ENCODE results near the gene MTG2. TPM values are rescaled to one million over a fixed set of nuclear protein-coding genes. Genes with fewer than 3 reads are reported as not detected.

MTG2 gene
- total RNA-seq, 1 experiment from 2014 or later: 33.9 TPM

DNA sequence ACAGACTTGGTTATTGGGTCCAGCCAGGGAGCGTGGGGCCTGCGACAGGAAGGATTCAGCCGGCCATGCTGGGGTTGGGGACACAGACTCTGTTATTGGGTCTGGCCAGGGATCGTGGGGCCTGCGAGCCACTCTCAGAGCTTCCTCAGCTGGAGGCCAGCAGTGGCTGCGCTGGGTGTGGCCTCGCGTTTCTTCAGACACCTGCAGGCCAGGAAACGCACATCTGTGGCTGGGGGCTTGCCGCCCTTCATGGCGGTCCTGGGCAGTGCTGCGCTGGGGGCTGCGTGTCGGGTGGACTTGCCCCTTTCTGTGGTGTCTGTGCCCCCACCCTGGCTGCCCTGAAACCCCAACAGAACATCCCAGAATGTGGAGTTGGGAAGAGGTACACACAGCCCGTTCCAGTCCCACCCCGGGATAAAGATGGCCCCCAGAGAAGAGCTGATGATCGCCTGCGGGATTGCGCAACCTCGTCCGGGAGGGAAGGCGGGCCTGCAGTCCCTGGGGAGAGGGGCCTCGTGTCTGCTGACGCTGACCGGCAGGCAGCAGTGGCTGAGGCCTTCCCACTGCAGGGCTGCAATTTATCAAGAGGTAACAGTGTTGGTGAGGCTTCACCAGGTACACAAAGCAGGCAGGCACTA, 16.9 kb upstream of the MTG2 start:
- Histone ChIP-seq H2AFZ (ENCODE audit: low read length) (no peak overlapping the region), H4K20me1 (ENCODE audit: low read length) (no peaks in the 10 kb centered on the region), H3K4me3 (ENCODE audit: low read length) (no peak overlapping the region), H3F3A (ENCODE audit: low read length, unreplicated experiment) (no peaks in the 10 kb centered on the region), H3K27me3 (ENCODE audit: low read length) (no peaks in the 10 kb centered on the region), H3K79me2 (ENCODE audit: low read length) (no peaks in the 10 kb centered on the region), H3K27ac (ENCODE audit: low read length) (no peak overlapping the region), H3K9ac (ENCODE audit: low read length) (no peak overlapping the region), H3K4me1 (ENCODE audit: insufficient read depth, low read length) (peaks cover 7% of the 10 kb centered on the region; the same call in 1 of the 2 replicates), H3K4me2 (ENCODE audit: low read length) (no peak overlapping the region), H3K9me2 (replicated peaks; ENCODE audit: low read length) (no peaks in the 10 kb centered on the region), H3K36me3 (ENCODE audit: low read depth, low read length) (peaks cover 29% of the 10 kb centered on the region), H3K9me3 (ENCODE audit: low read length) (no peaks in the 10 kb centered on the region)
- ATAC-seq (no peak), DNase-seq (no peak)
- ChIA-PET POLR2A (ENCODE audit: unreplicated experiment) (no interaction called here), CTCF (no interaction called here)
- intact Hi-C loops (cut with micrococcal nuclease): no loop called here
- no TSS peak for BruUV-seq (replicated peaks)
- no peak for TF ChIP-seq EZH2phosphoT487 (IDR thresholded peaks at IDR 0.05; ENCODE audit: borderline replicate concordance, low read length)
- TF ChIP-seq EZH2 (IDR thresholded peaks at IDR 0.05; ENCODE audit: low read length, unreplicated experiment): no peak
- TF ChIP-seq, protein P1, sequence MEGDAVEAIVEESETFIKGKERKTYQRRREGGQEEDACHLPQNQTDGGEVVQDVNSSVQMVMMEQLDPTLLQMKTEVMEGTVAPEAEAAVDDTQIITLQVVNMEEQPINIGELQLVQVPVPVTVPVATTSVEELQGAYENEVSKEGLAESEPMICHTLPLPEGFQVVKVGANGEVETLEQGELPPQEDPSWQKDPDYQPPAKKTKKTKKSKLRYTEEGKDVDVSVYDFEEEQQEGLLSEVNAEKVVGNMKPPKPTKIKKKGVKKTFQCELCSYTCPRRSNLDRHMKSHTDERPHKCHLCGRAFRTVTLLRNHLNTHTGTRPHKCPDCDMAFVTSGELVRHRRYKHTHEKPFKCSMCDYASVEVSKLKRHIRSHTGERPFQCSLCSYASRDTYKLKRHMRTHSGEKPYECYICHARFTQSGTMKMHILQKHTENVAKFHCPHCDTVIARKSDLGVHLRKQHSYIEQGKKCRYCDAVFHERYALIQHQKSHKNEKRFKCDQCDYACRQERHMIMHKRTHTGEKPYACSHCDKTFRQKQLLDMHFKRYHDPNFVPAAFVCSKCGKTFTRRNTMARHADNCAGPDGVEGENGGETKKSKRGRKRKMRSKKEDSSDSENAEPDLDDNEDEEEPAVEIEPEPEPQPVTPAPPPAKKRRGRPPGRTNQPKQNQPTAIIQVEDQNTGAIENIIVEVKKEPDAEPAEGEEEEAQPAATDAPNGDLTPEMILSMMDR (conservative IDR thresholded peaks at IDR 0.05; ENCODE audit: low read depth, low read length): no peak

DNA sequence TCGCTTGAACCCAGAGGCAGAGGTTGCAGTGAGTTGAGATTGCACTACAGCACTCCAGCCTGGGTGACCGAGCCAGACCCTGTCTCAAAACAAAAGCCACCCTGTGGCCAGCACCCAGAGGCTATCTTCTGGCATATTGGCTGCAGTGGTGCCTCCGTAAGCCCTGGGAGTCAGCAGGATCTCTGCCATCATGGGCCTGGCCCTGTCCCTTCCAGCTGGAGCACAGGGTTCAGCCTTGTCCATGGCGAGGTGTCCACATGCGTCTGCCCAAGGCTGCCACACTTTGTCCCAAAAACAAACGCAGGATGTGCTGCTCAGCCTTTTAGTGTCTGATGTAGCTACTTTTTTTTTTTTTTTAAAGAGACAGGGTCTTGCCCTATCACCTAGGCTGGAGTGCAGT, 15.4 kb upstream of the MTG2 start:
- no peaks in the 10 kb centered on the region for H3F3A ChIP-seq (ENCODE audit: low read length, unreplicated experiment)
- ChIA-PET POLR2A (ENCODE audit: unreplicated experiment) (no interaction called here), CTCF (no interaction called here)
- H3K36me3 ChIP-seq (ENCODE audit: low read depth, low read length): peaks cover 20% of the 10 kb centered on the region
- no peaks in the 10 kb centered on the region for H3K4me1 ChIP-seq (ENCODE audit: insufficient read depth, low read length)
- H3K4me2 ChIP-seq (ENCODE audit: low read length): no peak overlapping the region
- no peak overlapping the region for H3K27ac ChIP-seq (ENCODE audit: low read length)
- no peak overlapping the region for H3K4me3 ChIP-seq (ENCODE audit: low read length)
- no peak overlapping the region for H2AFZ ChIP-seq (ENCODE audit: low read length)
- no peak overlapping the region for H3K9ac ChIP-seq (ENCODE audit: low read length)
- H3K79me2 ChIP-seq (ENCODE audit: low read length): no peaks in the 10 kb centered on the region
- H4K20me1 ChIP-seq (ENCODE audit: low read length): no peaks in the 10 kb centered on the region
- no peaks in the 10 kb centered on the region for H3K9me2 ChIP-seq (replicated peaks; ENCODE audit: low read length)
- DNase-seq (no peak), ATAC-seq (no peak)
- BruUV-seq (replicated peaks): no TSS peak
- H3K9me3 ChIP-seq (ENCODE audit: low read length): no peaks in the 10 kb centered on the region
- intact Hi-C loops (cut with micrococcal nuclease): no loop called here
- no peaks in the 10 kb centered on the region for H3K27me3 ChIP-seq (ENCODE audit: low read length)
- TF ChIP-seq EZH2phosphoT487 (IDR thresholded peaks at IDR 0.05; ENCODE audit: borderline replicate concordance, low read length): no peak

DNA sequence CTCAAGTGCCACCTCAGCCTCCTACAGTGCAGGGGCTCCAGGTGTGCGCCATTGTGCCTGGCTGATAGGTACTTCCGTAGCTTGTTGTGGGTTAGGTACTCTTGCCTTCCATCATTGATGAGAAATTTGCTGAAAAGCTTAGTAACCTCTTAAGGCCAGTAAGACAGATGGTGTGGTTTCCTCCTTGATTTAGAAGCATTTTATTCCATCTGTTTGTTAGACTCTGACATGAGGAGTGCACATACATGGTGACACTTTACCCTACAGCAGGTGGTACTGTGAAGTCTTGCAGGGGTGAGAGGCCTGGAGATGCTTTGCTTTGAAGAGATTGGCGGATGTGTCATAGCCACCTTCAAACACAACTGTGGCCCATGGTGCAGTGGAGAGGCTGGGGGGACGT, 14.8 kb upstream of the MTG2 start:
- no TSS peak for BruUV-seq (replicated peaks)
- ATAC-seq: no peak

More for the DNA sequence above, 14.8 kb upstream of the MTG2 start:
- Histone ChIP-seq H4K20me1 (ENCODE audit: low read length) (no peaks in the 10 kb centered on the region), H3K79me2 (ENCODE audit: low read length) (no peaks in the 10 kb centered on the region), H3F3A (ENCODE audit: low read length, unreplicated experiment) (no peaks in the 10 kb centered on the region), H2AFZ (ENCODE audit: low read length) (no peak overlapping the region), H3K27me3 (ENCODE audit: low read length) (no peaks in the 10 kb centered on the region), H3K9ac (ENCODE audit: low read length) (no peak overlapping the region), H3K27ac (ENCODE audit: low read length) (no peak overlapping the region), H3K36me3 (ENCODE audit: low read depth, low read length) (peaks cover 20% of the 10 kb centered on the region), H3K4me1 (ENCODE audit: insufficient read depth, low read length) (no peaks in the 10 kb centered on the region), H3K4me2 (ENCODE audit: low read length) (no peak overlapping the region), H3K4me3 (ENCODE audit: low read length) (no peak overlapping the region), H3K9me2 (replicated peaks; ENCODE audit: low read length) (no peaks in the 10 kb centered on the region), H3K9me3 (ENCODE audit: low read length) (no peaks in the 10 kb centered on the region)
- intact Hi-C loops (cut with micrococcal nuclease): no loop called here
- DNase-seq: no peak
- CTCF ChIA-PET: no interaction called here
- POLR2A ChIA-PET (ENCODE audit: unreplicated experiment): no interaction called here
- TF ChIP-seq EZH2phosphoT487 (IDR thresholded peaks at IDR 0.05; ENCODE audit: borderline replicate concordance, low read length): no peak
- TF ChIP-seq, protein P1 (conservative IDR thresholded peaks at IDR 0.05; ENCODE audit: low read depth, low read length): no peak
- no peak for TF ChIP-seq EZH2 (IDR thresholded peaks at IDR 0.05; ENCODE audit: low read length, unreplicated experiment)

Measured in PC-3 (cell line).